Fibroblast of lung (primary cell): ENCODE results near the gene DNAH14.

Experiments used
- CTCF ChIP-seq, 2 donors: IDR thresholded peaks in 1 of 2; conservative IDR thresholded peaks in 1 of 2; 1 replicate in 1 of 2; 2 replicates in 1 of 2; pipeline ENCODE4 v1.5.1; 2011 to 2012; ENCODE audit warnings: low read length in 2 of 2, control low read depth in 1 of 2, inconsistent platforms in 1 of 2, low read depth in 1 of 2, mild to moderate bottlenecking in 1 of 2
- EZH2 ChIP-seq: IDR thresholded peaks from 2 replicates; pipeline ENCODE4 v1.5.1; 2012; ENCODE audit warnings: low read length, control low read depth, mild to moderate bottlenecking; ENCODE audit errors: missing control alignments

- TF ChIP-seq CTCF (conservative IDR thresholded peaks at IDR 0.05 in 1 of 2, IDR thresholded peaks at IDR 0.05 in 1 of 2; ENCODE audit: low read depth in 1 of 2, low read length in 2 of 2) (no peak), EZH2 (no peak)
These were observed 213.5 kb downstream of the DNAH14 start for GRCh38 chr1:225143001-225143400.
